Measurements from ENCODE around the gene PNPLA6. TPM values are rescaled to one million over a fixed set of nuclear protein-coding genes. Genes with fewer than 3 reads are reported as not detected.

The PNPLA6 gene
- total RNA-seq, 2 donors from 2014 or later, result 74.6 to 75.2 TPM

DNA sequence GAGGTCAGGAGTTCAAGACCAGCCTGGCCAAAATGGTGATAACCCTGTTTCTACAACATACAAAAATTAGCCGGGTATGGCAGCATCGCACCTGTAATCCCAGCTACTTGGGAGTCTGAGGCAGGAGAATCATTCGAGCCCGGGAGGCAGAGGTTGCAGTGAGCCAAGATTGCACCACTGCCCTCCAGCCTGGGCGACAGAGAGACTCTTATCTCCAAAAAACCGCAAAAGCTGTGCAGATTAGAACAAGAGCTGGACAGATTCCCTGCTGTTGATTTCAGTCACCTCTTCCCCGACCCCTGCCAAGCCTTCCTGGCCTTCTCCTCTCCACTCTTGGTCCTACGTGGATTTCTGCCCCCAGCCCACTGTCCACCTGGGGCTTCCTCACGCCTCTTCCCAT, 68.4 kb downstream of the PNPLA6 start:
- Histone ChIP-seq H3K27me3 (replicated peaks; ENCODE audit: insufficient read depth) (no peaks in the 10 kb centered on the region), H3K4me1 (replicated peaks) (no peaks in the 10 kb centered on the region), H3K27ac (no peak overlapping the region), H3K36me3 (no peaks in the 10 kb centered on the region), H3K9me3 (no peaks in the 10 kb centered on the region), H3K4me3 (no peak overlapping the region)
- 88% methylated on average over 9 of the region's 9 CpGs for WGBS
- no peak for DNase-seq (ENCODE audit: low spot score)
- intact Hi-C loops (cut with DNase I), result no loop called here
- TF ChIP-seq, protein P1, sequence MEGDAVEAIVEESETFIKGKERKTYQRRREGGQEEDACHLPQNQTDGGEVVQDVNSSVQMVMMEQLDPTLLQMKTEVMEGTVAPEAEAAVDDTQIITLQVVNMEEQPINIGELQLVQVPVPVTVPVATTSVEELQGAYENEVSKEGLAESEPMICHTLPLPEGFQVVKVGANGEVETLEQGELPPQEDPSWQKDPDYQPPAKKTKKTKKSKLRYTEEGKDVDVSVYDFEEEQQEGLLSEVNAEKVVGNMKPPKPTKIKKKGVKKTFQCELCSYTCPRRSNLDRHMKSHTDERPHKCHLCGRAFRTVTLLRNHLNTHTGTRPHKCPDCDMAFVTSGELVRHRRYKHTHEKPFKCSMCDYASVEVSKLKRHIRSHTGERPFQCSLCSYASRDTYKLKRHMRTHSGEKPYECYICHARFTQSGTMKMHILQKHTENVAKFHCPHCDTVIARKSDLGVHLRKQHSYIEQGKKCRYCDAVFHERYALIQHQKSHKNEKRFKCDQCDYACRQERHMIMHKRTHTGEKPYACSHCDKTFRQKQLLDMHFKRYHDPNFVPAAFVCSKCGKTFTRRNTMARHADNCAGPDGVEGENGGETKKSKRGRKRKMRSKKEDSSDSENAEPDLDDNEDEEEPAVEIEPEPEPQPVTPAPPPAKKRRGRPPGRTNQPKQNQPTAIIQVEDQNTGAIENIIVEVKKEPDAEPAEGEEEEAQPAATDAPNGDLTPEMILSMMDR (IDR thresholded peaks at IDR 0.05), result no peak
- no peak for TF ChIP-seq POLR2A (IDR thresholded peaks at IDR 0.05)
- no peak for TF ChIP-seq POLR2AphosphoS5 (IDR thresholded peaks at IDR 0.05)

DNA sequence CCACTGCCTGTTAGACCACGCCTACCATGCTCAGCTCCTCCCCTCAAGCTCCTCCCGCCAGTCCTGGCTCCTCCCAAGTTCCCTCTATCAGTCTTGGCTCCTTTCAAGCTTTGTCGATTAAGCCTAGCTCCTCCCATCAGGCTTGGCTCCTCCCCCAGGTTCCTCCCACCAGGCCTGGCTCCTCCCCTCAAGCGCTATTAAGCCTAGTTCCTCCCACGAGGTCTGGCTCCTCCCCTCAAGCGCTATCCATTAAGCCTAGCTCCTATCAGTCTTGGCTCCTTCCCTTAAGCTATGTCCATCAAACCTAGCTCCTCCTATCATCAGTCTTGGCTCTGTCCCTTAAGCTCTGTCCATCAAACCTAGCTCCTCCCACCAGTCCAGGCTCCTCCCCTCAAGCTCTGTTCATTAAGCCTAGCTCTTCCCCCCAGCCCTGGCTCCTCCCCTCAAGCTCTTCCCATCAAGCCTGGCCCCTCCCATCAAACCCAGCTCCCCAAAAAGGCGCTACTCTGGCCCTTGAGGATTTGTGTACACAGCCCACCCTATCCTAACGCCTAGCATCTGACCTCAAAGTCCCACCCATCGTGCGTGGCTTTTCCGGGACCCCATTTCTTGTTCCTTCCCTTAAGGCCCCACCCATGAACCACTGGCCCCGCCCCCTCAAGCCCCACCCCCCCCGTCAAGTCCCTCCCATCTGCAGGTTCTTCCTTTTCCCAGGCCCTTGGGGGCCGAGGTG, 70.1 kb downstream of the PNPLA6 start:
- H3K4me3 ChIP-seq, result no peak overlapping the region
- TF ChIP-seq, protein P1 (IDR thresholded peaks at IDR 0.05), result no peak
- no peak for TF ChIP-seq POLR2A (IDR thresholded peaks at IDR 0.05)
- TF ChIP-seq POLR2AphosphoS5 (IDR thresholded peaks at IDR 0.05), result no peak
- intact Hi-C loops (cut with DNase I), result no loop called here
- no peak for DNase-seq (ENCODE audit: low spot score)
- no peak overlapping the region for H3K27ac ChIP-seq
- 79% methylated on average over 14 of the region's 14 CpGs for WGBS
- no peaks in the 10 kb centered on the region for H3K9me3 ChIP-seq
- no peaks in the 10 kb centered on the region for H3K36me3 ChIP-seq
- H3K4me1 ChIP-seq (replicated peaks), result no peaks in the 10 kb centered on the region
- H3K27me3 ChIP-seq (replicated peaks; ENCODE audit: insufficient read depth), result no peaks in the 10 kb centered on the region

DNA sequence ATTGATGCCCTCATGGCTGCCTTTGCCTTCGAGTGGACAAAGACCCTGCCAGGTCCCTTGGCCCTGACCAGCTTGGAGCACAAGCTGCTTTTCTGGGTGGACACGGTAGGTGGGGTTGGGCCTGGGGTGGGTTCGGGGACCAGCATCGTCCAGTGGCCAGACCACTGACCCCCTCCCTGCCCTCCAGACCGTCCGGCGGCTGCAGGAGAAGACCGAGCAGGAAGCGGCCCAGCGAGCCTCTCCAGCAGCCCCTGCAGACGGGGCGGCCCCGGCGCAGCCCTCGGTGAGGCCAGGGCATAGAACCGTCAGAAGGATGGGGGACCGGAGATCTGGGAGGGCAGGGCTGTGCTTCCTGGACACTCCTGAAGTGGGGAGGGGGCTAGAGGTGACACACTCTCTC, 70.8 kb downstream of the PNPLA6 start:
- Histone ChIP-seq H3K27ac (no peak overlapping the region), H3K4me3 (no peak overlapping the region), H3K36me3 (no peaks in the 10 kb centered on the region), H3K9me3 (no peaks in the 10 kb centered on the region), H3K4me1 (replicated peaks) (no peaks in the 10 kb centered on the region), H3K27me3 (replicated peaks; ENCODE audit: insufficient read depth) (no peaks in the 10 kb centered on the region)
- WGBS, result 84% methylated on average over 17 of the region's 17 CpGs
- intact Hi-C loops (cut with DNase I), result no loop called here
- DNase-seq (ENCODE audit: low spot score), result no peak
- TF ChIP-seq, protein P1 (IDR thresholded peaks at IDR 0.05), result no peak
- no peak for TF ChIP-seq POLR2AphosphoS5 (IDR thresholded peaks at IDR 0.05)
- no peak for TF ChIP-seq POLR2A (IDR thresholded peaks at IDR 0.05)

DNA sequence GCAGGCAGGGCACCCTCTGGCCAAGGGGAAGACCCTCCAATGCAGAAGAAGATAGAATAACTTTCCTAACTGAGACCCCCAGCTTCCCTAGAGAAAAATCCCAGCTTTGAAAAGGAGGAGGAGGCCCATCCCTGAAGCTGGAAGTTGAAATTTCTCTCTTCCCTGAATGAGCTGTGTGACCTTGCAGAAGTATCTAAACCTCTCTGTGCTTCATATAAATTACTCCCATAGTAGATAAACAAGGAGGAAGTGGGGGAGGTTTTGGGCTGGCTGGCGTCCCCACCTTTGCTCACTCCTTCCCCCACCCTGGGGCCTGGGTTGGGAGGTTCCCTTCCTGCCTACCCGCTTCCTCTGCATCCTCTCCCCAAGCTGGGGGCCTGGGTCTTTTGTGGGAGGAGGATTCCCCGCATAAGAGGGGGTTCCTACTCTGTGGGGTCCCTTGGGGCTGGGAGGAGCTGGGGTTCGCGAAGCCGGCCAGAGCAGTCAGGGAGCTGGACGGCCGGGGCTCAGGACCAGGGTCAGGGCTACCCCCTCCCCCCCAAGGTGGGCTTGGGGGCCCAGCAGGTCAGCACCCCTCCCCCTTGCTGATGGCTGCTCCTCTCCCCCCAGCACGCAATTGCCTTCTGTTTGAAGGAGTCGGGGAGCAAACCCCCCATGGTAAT, 71.8 kb downstream of the PNPLA6 start:
- WGBS, result 89% methylated on average over 10 of the region's 10 CpGs
- DNase-seq (ENCODE audit: low spot score), result no peak
- Histone ChIP-seq H3K36me3 (no peaks in the 10 kb centered on the region), H3K9me3 (no peaks in the 10 kb centered on the region), H3K4me1 (replicated peaks) (no peaks in the 10 kb centered on the region), H3K27me3 (replicated peaks; ENCODE audit: insufficient read depth) (no peaks in the 10 kb centered on the region), H3K27ac (no peak overlapping the region), H3K4me3 (no peak overlapping the region)
- TF ChIP-seq, protein P1 (IDR thresholded peaks at IDR 0.05), result no peak
- TF ChIP-seq POLR2AphosphoS5 (IDR thresholded peaks at IDR 0.05) (no peak), POLR2A (IDR thresholded peaks at IDR 0.05) (no peak)
- intact Hi-C loops (cut with DNase I), result no loop called here
